HCT116 (cell line): ENCODE data around the gene TH. TPM values are rescaled to one million over a fixed set of nuclear protein-coding genes. Genes with fewer than 3 reads are reported as not detected.

Experiments
- ATAC-seq: fragments of 200-7000 bp; cut with Tn5 transposase; 2 replicates; pipeline ENCODE4 v1.9.1; 2020; ENCODE audit warnings: mild to moderate bottlenecking, moderate library complexity
- BruUV-seq: library from RNA; stranded (reverse); fragments of 400-500 nt; replicated peaks from 2 replicates; lab custom pipeline; 2021; lab: Mats Ljungman, UMichigan
- CTCF ChIA-PET: fragments of 300-600 bp; sonication (Branson Sonifier 250); formaldehyde crosslinking; loops from one replicate; lab custom pipeline; 2021; ENCODE audit warnings: antibody characterized with exemption; lab: Charles Lee
- POLR2A ChIA-PET: fragments of 300-600, 350-600 bp; sonication (Branson Sonifier 250); formaldehyde crosslinking; loops from one replicate; lab custom pipeline; 2021; ENCODE audit warnings: antibody characterized with exemption; lab: Charles Lee
- RAD21 ChIA-PET, 2 experiments: fragments of 300-600 bp; sonication (Branson Sonifier 250); formaldehyde crosslinking; loops; one replicate each; lab custom pipeline; 2023; ENCODE audit warnings: low total read pairs in 2 of 2; ENCODE audit not compliant: uncharacterized antibody in 2 of 2, unreplicated experiment in 2 of 2, low non-redundant PET in 1 of 2; lab: Charles Lee
- DNase-seq: peaks from one replicate; pipeline ENCODE4 v3.0.0-alpha.2; 2010; ENCODE audit warnings: low read depth, low spot score
- H2AFZ ChIP-seq: fragments of 200-600 bp; shearing (Covaris generic), sonication (generic); 2 replicates; pipeline ENCODE4 v1.6.1; 2017; ENCODE audit warnings: low read depth, mixed run types, mixed read lengths, antibody characterized with exemption, low read length; ENCODE audit not compliant: poor library complexity, severe bottlenecking
- H3K27ac ChIP-seq: 2 replicates; pipeline ENCODE4 v1.5.1; 2012; ENCODE audit warnings: low read depth, low read length
- H3K27me3 ChIP-seq: fragments of 200-600 bp; sonication (generic); 2 replicates; pipeline ENCODE4 v1.6.1; 2016; ENCODE audit warnings: mixed run types, low read length, mixed read lengths; ENCODE audit not compliant: insufficient read depth
- H3K36me3 ChIP-seq, 2 experiments: fragments of 200-500 bp in 1 of 2; fragments of 200-600 bp in 1 of 2; sonication (Bioruptor generic) in 1 of 2; sonication (generic) in 1 of 2; 2 replicates each; pipeline versions ENCODE4 v1.5.1 to v1.6.1; 2014 to 2016; ENCODE audit warnings: low read length in 2 of 2, inconsistent platforms in 1 of 2, mixed read lengths in 1 of 2, mixed run types in 1 of 2; ENCODE audit not compliant: insufficient read depth in 2 of 2, control insufficient read depth in 1 of 2
- H3K4me1 ChIP-seq, 2 experiments: fragments of 200-600 bp in 1 of 2; sonication (generic) in 1 of 2; 2 replicates each; pipeline versions ENCODE4 v1.5.1 to v1.6.1; 2012 to 2017; ENCODE audit warnings: low read length in 2 of 2, inconsistent platforms in 1 of 2, mild to moderate bottlenecking in 1 of 2, mixed read lengths in 1 of 2, mixed run types in 1 of 2, moderate library complexity in 1 of 2; ENCODE audit not compliant: insufficient read depth in 2 of 2, control insufficient read depth in 1 of 2
- H3K4me2 ChIP-seq: fragments of 200-600 bp; sonication (generic); 2 replicates; pipeline ENCODE4 v1.6.1; 2017; ENCODE audit warnings: mixed run types, low read length, mixed read lengths
- H3K4me3 ChIP-seq, 2 experiments: fragments of 200-600 bp in 1 of 2; sonication (generic) in 1 of 2; replicated peaks in 1 of 2; 2 replicates each; pipeline ENCODE4 v1.5.1; 2011 to 2016; ENCODE audit warnings: low read length in 2 of 2, control low read depth in 1 of 2, low read depth in 1 of 2, mild to moderate bottlenecking in 1 of 2, mixed read lengths in 1 of 2, mixed run types in 1 of 2
- H3K79me2 ChIP-seq: fragments of 200-600 bp; sonication (generic); 2 replicates; pipeline ENCODE4 v1.6.1; 2017; ENCODE audit warnings: mild to moderate bottlenecking, mixed run types, low read length, moderate library complexity, mixed read lengths; ENCODE audit not compliant: insufficient read depth
- H3K9ac ChIP-seq: fragments of 200-600 bp; sonication (generic); 2 replicates; pipeline ENCODE4 v1.6.1; 2016; ENCODE audit warnings: low read length, mixed read lengths
- H3K9me2 ChIP-seq: fragments of 200-600 bp; sonication (generic), shearing (Covaris generic); 2 replicates; pipeline ENCODE4 v1.6.1; 2017; ENCODE audit warnings: mixed run types, mild to moderate bottlenecking, moderate library complexity; ENCODE audit not compliant: insufficient read depth
- H3K9me3 ChIP-seq, 2 experiments: fragments of 200-500 bp in 1 of 2; fragments of 200-600 bp in 1 of 2; sonication (Bioruptor generic) in 1 of 2; sonication (generic) in 1 of 2; 2 replicates each; pipeline ENCODE4 v1.6.1; 2014 to 2017; ENCODE audit warnings: low read length in 2 of 2, mixed read lengths in 2 of 2, inconsistent platforms in 1 of 2, low read depth in 1 of 2, mild to moderate bottlenecking in 1 of 2, mixed run types in 1 of 2, moderate library complexity in 1 of 2; ENCODE audit not compliant: control insufficient read depth in 1 of 2, insufficient read depth in 1 of 2
- H4K20me1 ChIP-seq: fragments of 200-600 bp; sonication (generic), shearing (Covaris generic); 2 replicates; pipeline ENCODE4 v1.6.1; 2017; ENCODE audit warnings: mixed run types, mild to moderate bottlenecking, moderate library complexity; ENCODE audit not compliant: insufficient read depth
- TCF7L2 ChIP-seq: IDR thresholded peaks from 2 replicates; pipeline ENCODE4 v1.7.0; 2011; ENCODE audit warnings: borderline replicate concordance, inconsistent platforms; ENCODE audit not compliant: insufficient read depth, insufficient read length; ENCODE audit errors: extremely low read depth
- YY1 ChIP-seq: IDR thresholded peaks from 2 replicates; pipeline ENCODE4 v1.6.1; 2011; ENCODE audit warnings: low read length, low read depth, moderate library complexity, mild to moderate bottlenecking; ENCODE audit not compliant: insufficient replicate concordance; ENCODE audit errors: extremely low read depth
- ZFX ChIP-seq: fragments of 450-650 bp; IDR thresholded peaks from 2 replicates; pipeline ENCODE4 v1.6.1; 2017
- intact Hi-C: fragments of 100-400 bp; cut with micrococcal nuclease; formaldehyde crosslinking; loops from 2 replicates; pipeline ENCODE4 v1.10.0; 2022
- total RNA-seq: library from RNA; stranded (reverse); gene quantifications from one replicate; pipeline ENCODE4 v1.2.1, GENCODE V29; 2021; ENCODE audit not compliant: unreplicated experiment
- TF ChIP-seq, protein P1 (sequence below): IDR thresholded peaks from 2 replicates; pipeline ENCODE4 v1.6.1; 2012; ENCODE audit warnings: low read depth
- TF ChIP-seq, protein P2 (sequence below), 3 experiments: fragments of 200-600 bp in 1 of 3; sonication (generic) in 1 of 3; IDR thresholded peaks in 2 of 3; conservative IDR thresholded peaks in 1 of 3; 2 replicates each; pipeline ENCODE4 v1.5.1; 2012 to 2017; ENCODE audit warnings: low read depth in 2 of 3, low read length in 2 of 3, antibody characterized with exemption in 1 of 3, borderline replicate concordance in 1 of 3, control low read depth in 1 of 3, mild to moderate bottlenecking in 1 of 3, mixed read lengths in 1 of 3, mixed run types in 1 of 3, moderate library complexity in 1 of 3; ENCODE audit not compliant: insufficient read depth in 1 of 3

Gene TH
- total RNA-seq, 1 experiment from 2014 or later = not detected

DNA sequence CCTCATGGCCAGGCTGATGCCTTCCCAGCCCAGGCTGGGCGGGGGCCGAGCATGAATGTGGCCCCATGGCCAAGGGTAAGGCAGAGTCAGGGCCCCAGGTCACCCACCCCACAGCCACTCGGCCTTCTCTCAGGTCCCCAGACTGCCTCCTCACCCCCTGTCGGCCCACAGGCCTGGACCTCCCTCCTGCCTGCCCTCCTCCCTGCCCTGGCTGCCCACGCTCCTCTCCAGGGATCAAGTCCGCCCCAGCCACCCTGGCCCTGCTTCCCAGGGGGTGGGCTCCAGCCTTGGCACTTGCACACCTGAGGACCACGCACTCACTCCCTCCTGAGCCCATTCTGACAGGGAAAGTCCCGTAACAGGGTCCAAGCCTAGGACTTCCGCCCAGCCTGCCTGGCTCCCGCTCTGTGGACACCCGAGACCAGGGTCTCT is 37.8 kb upstream of the TH start:
- Histone ChIP-seq H3K36me3 (no peaks in the 10 kb centered on the region), H3K4me1 (peaks cover 13 to 17% of the 10 kb centered on the region in 2 experiments), H3K9me3 (no peaks in the 10 kb centered on the region), H3K4me2 (no peak overlapping the region), H3K27me3 (no peaks in the 10 kb centered on the region), H4K20me1 (no peaks in the 10 kb centered on the region), H2AFZ (no peak overlapping the region), H3K9ac (no peak overlapping the region), H3K9me2 (no peaks in the 10 kb centered on the region), H3K4me3 (no peak overlapping the region), H3K79me2 (no peaks in the 10 kb centered on the region), H3K27ac (no peak overlapping the region)
- ATAC-seq (no peak), DNase-seq (no peak)
- CTCF ChIA-PET = interaction anchor here (1.0 kb wide), 1 partner anchor 96 kb away, joined by 4 read pairs; no protein-coding TSS in a partner anchor
- POLR2A ChIA-PET = no interaction called here
- TF ChIP-seq, protein P1, sequence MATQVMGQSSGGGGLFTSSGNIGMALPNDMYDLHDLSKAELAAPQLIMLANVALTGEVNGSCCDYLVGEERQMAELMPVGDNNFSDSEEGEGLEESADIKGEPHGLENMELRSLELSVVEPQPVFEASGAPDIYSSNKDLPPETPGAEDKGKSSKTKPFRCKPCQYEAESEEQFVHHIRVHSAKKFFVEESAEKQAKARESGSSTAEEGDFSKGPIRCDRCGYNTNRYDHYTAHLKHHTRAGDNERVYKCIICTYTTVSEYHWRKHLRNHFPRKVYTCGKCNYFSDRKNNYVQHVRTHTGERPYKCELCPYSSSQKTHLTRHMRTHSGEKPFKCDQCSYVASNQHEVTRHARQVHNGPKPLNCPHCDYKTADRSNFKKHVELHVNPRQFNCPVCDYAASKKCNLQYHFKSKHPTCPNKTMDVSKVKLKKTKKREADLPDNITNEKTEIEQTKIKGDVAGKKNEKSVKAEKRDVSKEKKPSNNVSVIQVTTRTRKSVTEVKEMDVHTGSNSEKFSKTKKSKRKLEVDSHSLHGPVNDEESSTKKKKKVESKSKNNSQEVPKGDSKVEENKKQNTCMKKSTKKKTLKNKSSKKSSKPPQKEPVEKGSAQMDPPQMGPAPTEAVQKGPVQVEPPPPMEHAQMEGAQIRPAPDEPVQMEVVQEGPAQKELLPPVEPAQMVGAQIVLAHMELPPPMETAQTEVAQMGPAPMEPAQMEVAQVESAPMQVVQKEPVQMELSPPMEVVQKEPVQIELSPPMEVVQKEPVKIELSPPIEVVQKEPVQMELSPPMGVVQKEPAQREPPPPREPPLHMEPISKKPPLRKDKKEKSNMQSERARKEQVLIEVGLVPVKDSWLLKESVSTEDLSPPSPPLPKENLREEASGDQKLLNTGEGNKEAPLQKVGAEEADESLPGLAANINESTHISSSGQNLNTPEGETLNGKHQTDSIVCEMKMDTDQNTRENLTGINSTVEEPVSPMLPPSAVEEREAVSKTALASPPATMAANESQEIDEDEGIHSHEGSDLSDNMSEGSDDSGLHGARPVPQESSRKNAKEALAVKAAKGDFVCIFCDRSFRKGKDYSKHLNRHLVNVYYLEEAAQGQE = no peak
- TF ChIP-seq YY1 (no peak), ZFX (no peak), TCF7L2 (no peak)
- TF ChIP-seq, protein P2, sequence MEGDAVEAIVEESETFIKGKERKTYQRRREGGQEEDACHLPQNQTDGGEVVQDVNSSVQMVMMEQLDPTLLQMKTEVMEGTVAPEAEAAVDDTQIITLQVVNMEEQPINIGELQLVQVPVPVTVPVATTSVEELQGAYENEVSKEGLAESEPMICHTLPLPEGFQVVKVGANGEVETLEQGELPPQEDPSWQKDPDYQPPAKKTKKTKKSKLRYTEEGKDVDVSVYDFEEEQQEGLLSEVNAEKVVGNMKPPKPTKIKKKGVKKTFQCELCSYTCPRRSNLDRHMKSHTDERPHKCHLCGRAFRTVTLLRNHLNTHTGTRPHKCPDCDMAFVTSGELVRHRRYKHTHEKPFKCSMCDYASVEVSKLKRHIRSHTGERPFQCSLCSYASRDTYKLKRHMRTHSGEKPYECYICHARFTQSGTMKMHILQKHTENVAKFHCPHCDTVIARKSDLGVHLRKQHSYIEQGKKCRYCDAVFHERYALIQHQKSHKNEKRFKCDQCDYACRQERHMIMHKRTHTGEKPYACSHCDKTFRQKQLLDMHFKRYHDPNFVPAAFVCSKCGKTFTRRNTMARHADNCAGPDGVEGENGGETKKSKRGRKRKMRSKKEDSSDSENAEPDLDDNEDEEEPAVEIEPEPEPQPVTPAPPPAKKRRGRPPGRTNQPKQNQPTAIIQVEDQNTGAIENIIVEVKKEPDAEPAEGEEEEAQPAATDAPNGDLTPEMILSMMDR (IDR thresholded peaks at IDR 0.05 in 2 of 3, conservative IDR thresholded peaks at IDR 0.05 in 1 of 3; ENCODE audit: borderline replicate concordance in 1 of 3, insufficient read depth in 1 of 3, low read depth in 2 of 3, low read length in 2 of 3) = no peak
- no TSS peak for BruUV-seq
- RAD21 ChIA-PET = no interaction called here
- intact Hi-C loops = no loop called here
